T1000 (cell line): ENCODE results near the gene TMC5.
A peak's percentile ranks its signal among the peaks of the same experiment; 100 is the strongest.

Source experiments
- DNase-seq: peaks from one replicate; lab custom pipeline; 2025; ENCODE audit warnings: mixed read lengths; lab: John Stamatoyannopoulos, UW

The TMC5 gene

GRCh38 chr16:19460397-19460796, 42.7 kb downstream of the TMC5 start:
- DNase-seq, result no peak

- DNase-seq, result no peak
Observed at GRCh38 chr16:19463468-19464315, 46.0 kb downstream of the TMC5 start.

- no peak for DNase-seq
Observed at GRCh38 chr16:19468300-19468699, 50.6 kb downstream of the TMC5 start.

GRCh38 chr16:19472482-19472881, 54.8 kb downstream of the TMC5 start:
- no peak for DNase-seq

GRCh38 chr16:19474617-19475016, 56.9 kb downstream of the TMC5 start:
- no peak for DNase-seq

GRCh38 chr16:19478505-19478904, 60.8 kb downstream of the TMC5 start:
- no peak for DNase-seq

GRCh38 chr16:19479302-19479721, 61.6 kb downstream of the TMC5 start:
- DNase-seq, result no peak

- DNase-seq, result no peak
Observed at GRCh38 chr16:19481296-19481695, 63.6 kb downstream of the TMC5 start.

- DNase-seq, result no peak
Observed at GRCh38 chr16:19481769-19482168, 64.1 kb downstream of the TMC5 start.

- no peak for DNase-seq
Observed at GRCh38 chr16:19482291-19482690, 64.6 kb downstream of the TMC5 start.

GRCh38 chr16:19484096-19484495, 66.4 kb downstream of the TMC5 start:
- no peak for DNase-seq

- no peak for DNase-seq
Observed at GRCh38 chr16:19485611-19486010, 67.9 kb downstream of the TMC5 start.

GRCh38 chr16:19486051-19486450, 68.4 kb downstream of the TMC5 start:
- no peak for DNase-seq

- no peak for DNase-seq
Observed at GRCh38 chr16:19486750-19487325, 69.2 kb downstream of the TMC5 start.

GRCh38 chr16:19488213-19488640, 70.5 kb downstream of the TMC5 start:
- DNase-seq, result no peak

GRCh38 chr16:19490619-19491018, 72.9 kb downstream of the TMC5 start:
- DNase-seq, result no peak

GRCh38 chr16:19497176-19497575, 79.5 kb downstream of the TMC5 start:
- no peak for DNase-seq

- no peak for DNase-seq
Observed at GRCh38 chr16:19499006-19499405, 81.3 kb downstream of the TMC5 start.

GRCh38 chr16:19499481-19499880, 81.8 kb downstream of the TMC5 start:
- DNase-seq, result no peak

GRCh38 chr16:19502395-19503131, 84.9 kb downstream of the TMC5 start:
- DNase-seq, result peak; percentile 16

- no peak for DNase-seq
Observed at GRCh38 chr16:19503461-19504075, 85.9 kb downstream of the TMC5 start.

GRCh38 chr16:19505600-19506303, 88.1 kb downstream of the TMC5 start:
- no peak for DNase-seq
